NCI-H510A treated with DMSO at 0.1 percent for 48 hours (cell line): ENCODE data around the gene TOP3B.
"Not testable (repeated sequence)": the region's sequence is repeated elsewhere in the genome, so short reads cannot be mapped to it uniquely, and the experiment has no call there.

Experiments
- DNase-seq: peaks from one replicate; lab custom pipeline; 2025; lab: John Stamatoyannopoulos, UW

Gene TOP3B

DNA sequence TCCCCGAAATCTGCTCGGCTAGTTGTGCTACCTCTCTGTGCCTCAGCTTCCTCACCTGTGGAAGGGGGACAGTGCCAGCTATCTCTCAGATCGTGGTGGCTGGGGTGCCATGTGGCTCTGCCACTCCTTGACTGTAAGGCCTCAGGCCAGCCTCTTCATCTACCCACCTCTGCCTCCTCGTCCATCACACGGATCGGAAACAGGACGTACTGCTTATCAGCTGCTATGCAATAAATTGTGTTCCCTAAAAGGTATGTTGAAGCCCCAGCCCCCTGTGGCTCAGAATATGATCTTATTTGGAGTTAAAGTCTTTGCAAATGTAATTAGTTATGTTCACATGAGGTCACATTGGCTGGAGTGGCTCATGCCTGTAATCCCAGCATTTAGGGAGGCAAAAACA, 37.7 kb downstream of the TOP3B start:
- DNase-seq, result no peak

DNA sequence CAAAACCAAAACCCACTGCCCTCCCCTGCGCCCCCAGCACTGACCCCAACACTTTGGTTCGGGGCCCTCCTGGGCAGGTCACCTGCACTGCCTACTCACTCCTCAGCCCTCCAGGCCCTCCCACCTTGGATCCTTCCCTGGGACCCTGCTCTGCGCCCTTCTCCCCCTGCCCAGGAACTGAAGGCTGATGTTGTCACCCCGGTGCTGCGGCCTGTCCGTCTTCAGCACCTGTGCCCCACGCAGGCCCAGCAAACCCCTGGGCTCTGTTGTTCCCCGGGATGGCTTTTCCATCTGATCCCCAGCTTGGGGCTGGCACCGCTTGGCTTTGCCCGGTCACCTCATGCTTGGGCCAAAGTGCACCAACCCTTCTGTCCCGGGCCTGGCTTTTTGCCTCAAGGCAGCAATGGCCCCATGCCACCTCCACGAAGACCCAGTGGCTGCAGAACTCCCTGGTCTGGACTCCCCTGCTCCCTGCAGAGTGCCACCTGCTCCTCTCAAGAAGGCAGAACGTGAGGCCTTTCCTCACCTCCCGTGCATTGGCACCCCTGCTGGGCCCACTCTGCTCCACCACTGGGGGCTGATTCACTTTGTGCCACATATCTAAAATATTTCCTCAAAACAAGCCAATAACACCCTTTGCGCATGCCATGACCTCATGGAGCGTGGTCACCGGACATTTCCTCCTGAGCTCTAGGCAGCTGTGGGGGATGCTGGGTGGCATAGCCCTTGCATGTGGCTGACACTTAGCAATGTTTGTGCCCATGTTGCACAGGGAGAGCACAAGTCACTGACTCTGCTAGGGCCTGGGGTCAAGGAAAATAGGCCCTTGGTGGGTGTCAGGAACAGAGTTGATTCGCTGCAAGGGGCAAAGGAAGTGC, 38.8 kb downstream of the TOP3B start:
- no peak for DNase-seq

DNA sequence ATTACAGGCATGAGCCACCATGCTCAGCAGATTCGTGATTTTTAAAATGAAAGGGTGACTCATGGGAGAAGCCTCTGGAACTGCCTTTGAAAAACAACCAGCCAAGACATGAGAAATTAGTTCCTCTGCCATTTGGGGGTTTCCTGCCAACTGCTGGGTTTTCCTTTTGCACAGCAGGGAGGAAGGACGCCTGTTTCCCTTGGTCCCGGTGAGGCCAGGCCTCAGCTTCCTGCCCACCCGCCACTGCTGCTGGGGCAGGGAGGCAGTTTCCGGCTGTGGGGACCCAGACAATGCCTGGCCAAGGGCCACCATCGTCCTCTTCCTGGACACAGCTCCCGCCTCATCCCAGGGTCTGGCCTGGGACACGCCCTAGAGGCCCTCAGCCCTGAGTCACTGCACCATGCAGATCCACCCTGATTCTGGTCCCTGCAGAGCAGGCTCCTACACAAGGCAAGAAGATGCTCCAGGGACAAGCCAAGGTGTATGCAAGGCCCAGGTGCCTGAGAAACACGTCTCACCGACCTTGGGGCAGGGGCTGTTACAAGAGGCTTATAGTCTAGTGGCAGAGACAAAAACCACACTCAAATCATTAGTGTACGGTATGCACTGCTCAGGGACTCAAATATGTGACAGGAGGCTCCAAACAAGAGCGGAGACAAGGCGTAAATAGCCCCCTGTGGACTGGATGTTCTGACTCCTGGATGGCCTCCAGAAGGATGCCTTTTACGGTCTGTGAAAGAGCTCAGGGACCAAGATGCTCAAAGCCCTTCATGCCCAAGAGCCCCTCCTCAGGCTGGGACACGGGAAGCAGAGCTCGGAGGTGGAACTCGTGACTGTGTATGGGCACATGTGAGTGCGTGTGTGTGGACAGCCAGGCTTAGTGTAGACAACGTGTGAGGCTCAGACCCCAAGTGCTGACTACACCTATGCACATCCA, 39.9 kb downstream of the TOP3B start:
- DNase-seq, result no peak

DNA sequence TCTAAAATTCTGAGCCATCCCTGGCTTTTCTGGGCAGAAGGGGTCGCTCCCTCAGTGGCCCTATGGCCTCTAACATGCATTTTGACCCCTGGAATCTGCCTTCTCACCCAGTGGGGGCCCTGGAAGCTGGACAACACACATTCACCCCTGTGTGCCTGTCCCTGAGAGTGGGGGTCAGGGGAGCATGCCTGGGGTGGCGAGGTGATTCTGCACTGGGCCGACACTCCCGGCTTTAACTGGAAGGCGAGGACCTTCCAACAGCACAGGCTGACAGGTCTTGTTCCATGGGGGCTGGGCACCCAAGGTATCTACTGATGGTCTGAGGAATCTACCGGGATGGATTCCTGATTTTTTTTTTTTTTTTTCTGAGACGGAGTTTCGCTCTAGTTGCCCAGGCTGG, 40.7 kb downstream of the TOP3B start:
- no peak for DNase-seq

DNA sequence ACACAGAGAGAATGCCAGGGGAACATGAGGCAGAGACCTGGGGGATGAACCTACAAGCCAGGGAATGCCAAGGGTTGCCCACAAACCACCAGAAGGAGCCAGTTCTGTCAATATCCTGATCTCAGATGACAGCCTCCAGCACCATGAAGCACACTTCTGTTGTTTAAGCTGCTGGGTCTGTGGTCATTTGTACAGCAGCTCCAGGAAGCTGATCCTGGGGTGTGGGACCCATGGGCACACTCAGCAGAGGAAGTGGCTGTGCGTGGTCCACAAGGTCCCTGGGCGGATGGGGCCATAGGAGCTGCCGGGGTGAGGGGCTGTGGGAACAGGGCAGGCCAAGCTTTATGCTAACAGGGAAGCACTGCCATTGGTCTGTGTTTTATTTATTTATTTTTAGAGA, 42.1 kb downstream of the TOP3B start:
- DNase-seq, result no peak

DNA sequence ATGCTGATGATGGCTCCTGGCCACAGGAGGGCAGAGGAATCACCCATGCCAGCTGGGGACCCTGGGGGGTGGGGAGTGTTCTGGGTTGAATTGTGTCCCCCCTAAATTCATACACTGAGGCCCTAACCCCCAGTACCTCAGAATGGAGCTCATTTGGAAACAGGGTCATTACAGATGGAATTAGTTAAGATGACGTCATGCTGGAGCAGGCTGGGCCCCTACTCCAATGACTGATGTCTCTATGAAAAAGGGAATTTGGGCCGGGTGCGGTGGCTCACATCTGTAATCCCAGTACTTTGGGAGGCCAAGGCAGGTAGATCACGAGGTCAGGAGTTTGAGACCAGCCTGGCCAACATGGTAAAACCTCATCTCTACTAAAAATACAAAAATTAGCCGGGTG, 42.7 kb downstream of the TOP3B start:
- DNase-seq, result not testable (repeated sequence)

DNA sequence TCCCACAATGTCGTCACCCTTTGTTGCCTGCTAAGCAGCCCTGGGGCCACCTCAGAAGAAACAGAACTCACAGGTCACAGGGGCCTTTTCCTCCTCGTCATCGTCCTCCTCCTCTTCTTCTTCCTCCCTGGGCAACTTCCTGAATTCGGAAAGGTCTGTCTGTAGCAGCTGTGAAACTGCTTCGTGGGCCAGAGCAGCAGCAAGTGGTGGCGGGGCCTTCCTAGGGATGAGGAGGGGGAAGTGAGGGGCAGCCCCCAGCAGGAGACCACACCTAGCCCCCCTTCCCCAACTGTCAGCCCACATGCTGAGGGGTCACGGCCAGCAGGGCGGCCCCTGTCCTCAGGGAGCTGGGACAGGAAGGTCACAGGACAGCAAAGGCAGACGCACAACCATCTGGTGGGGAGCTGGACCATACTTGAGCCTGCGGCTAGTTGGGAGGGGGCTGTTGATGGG, 43.1 kb downstream of the TOP3B start:
- no peak for DNase-seq

DNA sequence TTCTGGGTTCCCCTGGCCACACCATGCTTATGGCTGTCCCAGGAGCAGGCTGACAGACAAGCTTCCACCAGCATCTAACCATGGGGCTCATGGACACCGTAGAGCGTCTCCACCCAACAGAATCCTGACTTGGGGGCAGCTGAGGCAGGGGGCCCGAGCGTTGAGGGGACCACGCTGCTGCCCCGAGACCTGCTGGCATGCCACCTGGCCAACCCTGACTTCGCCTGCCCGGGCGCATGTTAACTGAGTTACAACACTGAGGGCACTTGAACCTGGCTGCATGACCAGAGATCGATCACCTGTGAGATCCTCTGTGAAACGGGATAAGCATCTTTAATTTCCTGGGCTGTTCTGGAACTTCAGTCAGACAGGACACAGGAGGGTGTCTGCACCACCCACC, 43.7 kb downstream of the TOP3B start:
- DNase-seq, result no peak

DNA sequence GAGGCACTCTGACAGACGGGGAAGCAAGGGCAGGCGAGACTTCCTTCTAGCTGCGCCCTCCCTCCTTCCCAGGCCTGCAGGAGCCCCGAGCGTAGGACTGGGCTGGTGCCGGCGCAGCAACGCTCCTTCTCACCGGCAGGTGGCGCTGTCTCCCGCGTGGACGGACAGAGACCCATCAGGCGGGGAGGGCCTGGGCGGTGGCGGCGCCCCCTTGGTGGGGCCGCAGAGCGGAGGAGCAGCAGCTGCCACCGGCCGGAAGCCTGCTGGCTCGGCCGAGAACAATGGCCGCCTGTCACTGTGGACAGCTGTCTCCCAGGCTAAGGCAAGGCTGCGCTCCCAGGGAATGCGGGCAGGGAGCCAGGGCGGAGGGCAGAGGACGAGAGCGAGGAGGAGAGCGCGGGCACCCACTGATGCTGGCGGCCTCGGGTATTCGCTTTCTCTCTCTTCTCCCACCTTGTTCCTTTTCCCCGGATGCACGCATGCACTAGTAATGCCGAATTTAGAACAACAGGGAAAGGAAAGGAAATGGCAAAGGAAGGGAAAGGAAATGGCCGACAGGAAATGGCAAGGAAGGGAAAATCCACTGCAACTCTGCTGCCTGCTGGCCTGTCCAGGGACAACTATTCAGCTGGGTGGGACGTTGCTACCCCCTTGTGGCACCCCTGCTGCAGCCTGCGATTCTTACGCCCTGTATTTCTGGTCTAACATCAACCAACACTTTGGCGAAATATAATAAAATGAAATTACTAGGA, 44.3 kb downstream of the TOP3B start:
- peak; percentile 71 for DNase-seq

DNA sequence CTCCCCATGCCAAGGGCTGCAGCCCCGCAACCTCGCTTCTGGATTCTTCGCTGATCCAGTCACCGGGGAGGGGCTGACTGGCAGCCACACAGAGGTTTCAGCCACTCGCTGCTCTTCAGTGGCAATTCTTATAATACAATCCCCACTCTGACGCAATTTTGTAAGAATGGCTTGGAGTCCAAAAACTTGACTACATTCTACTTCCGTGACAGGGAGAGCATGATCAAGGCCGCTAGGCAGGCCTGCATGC, 44.8 kb downstream of the TOP3B start:
- no peak for DNase-seq

DNA sequence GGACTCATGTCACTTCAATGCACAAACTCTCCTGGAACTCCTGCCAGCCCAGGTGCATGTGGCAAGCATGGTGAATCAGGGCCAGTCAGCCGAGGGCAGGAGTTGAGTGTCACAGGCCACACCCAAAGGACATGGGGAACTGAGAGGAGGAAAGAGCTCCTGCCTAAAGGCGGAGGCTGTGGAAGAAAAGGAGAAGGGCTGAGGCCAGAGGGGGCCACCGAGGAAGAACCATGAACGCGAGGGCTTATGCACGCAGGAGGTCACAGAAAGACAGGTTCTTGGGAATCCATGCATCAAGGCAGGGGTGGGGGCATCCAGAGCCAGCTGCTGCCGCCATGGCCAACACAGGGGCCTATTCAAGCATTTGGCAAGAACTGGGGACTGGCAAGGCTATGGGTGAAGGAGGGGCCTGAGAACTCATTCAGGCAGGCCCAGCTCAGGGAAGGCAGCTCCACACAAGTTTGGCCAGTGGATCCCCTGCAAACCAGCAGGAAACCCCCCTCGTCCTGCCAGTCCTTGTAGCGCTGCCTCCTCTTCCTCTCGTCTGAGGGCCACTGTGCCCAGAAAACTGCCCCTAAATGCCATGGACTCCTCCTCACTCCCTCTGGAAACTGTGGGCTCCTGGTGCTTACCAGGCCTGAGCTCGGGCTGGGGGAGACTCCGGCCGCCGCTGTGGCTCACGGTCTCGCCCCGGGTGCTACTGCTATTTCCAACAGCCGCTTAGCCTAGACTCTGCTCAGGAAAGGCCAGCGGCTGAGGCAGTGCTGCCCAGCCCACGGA, 45.4 kb downstream of the TOP3B start:
- no peak for DNase-seq

DNA sequence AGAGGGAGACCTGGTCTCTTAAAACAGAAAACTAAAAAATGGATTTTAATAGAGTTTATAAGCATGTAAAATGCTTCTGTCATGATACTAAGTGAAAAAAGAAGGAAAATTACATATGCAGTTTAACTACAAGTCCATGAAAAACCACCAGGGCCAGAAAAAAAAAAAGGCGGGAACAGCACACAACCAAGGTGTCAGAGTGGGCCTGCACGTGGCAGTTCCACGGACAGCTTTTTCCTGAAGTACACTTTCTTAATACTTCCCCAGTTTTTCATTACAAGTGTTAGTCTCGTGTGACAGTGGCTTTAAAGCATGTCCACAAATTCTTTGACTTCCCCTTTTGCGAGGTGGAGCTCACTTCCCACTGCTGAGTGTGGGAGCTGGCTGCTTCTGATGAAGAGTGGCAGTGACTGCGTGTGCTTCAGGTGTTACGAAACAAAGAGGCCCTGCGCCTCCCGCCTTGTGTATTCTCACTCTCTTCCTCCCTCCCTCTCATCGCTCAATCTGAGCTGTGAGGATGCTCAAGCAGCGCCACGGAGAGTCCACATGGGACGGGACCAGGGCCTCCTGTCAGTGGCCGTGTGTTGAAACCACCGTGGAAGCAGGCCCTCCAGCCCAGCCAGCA, 46.3 kb downstream of the TOP3B start:
- DNase-seq, result no peak

DNA sequence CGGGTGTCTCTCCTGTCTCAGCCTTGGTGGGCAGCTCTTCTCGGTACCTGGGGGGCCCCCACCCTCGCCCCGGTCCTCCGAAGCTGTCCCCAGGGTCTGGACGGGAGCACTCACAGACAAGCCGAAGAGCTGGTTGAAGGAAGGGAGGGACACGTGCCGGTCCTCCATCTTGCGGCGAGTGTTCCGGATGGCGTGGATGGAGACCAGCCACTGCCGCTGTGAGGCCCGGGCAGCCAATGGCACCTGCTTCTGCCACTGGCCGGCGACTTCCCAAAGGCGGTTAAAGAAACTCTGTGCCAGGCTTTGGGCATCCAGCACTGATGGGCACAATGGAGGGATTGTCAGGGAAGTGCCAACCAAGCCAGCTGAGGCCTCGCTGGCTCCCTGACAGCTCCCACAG, 48.7 kb downstream of the TOP3B start:
- DNase-seq, result no peak

DNA sequence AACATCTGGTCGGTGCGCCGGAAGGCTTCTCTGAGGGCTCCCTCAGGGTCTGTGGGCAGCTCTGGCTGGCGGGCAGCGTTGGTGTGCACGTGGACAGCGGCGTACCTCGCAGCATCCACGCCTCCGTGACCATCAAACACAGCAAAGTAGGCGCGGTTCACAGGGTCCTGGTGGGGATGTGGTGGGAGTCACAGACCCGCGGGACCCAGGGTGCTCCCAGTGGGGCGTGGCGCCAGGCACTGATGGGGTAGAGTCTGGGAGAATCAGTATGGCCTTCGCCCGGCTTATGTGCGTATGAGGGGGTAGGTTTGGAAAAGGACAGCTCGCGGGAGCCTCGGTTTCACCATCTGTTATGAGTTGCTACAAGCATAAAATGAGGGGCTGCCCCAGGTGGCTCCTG, 49.2 kb downstream of the TOP3B start:
- no peak for DNase-seq

DNA sequence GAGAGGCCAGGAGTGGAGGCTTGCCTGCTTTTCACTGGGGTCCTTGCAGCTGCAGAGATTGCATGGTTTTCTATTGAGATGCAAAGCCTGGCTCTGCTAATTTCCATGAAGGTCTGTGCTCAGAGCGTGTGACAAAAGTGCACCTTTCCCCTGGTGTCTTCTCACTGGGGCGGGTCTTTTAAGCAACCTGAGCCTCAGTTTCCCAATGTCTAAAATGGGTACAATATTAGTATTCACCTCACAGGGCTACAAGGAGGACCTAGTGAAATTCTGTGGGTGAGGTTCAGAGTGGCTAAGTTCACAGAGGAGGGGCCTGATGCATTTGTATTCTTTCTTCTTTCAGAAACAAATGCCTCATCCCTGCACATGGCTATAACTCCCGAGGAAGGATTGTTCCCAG, 50.2 kb downstream of the TOP3B start:
- no peak for DNase-seq

DNA sequence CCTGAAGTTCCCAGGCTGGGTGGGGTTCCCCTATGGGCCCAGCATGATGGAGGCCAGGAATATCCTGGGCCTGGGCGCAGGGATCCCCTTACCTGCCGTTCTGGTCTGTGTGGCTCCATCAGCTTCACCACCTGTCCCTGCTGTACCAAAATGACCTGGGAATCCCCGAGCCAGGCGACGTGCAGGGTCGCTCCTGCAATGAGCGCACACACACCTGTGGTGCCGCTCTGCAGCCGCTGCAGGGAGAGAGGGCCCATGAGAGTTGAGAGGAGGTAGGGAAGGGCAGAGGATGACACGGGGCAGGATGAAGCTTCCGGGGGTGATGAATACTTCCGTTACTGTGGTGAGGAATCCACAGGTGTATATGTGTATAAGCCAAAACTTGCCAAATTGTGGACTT, 51.5 kb downstream of the TOP3B start:
- no peak for DNase-seq

DNA sequence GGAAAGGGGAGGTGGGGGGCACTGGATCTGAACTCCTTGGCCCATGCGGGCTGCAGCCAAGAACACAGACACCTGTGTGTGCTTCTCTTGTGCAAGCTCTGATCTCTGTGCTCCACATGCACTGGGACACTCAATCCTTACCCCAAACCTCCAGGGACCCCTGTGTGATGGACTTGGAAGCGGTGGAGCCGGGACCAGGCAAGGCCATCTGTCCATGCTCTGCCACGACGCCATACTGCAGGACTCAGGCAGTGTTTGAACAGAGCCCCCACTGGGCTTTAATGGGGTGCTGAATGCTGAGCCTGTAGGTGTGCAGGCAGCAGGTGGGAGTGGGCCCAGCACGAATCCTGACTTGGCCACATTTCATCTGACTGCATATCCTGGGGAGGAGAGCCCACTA, 53.3 kb downstream of the TOP3B start:
- no peak for DNase-seq

DNA sequence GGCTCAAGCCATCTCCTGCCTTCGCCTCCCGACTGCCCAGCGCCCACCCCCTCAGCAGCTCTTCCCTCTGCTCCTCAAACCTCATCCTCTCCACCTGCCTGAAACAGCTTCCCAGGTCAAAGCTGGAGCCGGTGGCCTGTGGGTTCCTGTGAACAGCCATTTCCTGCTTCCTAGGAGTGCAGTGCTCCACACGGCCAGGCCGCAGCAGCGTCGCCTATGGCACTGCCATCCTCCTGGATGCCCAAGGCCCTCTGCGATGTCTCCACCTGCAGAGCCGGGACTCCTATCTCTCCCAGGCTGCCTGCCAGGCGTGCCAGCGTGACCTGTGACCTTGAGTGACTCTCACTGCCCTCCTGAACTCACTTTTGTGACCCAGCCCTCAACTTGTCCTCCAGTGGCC, 54.5 kb downstream of the TOP3B start:
- no peak for DNase-seq

DNA sequence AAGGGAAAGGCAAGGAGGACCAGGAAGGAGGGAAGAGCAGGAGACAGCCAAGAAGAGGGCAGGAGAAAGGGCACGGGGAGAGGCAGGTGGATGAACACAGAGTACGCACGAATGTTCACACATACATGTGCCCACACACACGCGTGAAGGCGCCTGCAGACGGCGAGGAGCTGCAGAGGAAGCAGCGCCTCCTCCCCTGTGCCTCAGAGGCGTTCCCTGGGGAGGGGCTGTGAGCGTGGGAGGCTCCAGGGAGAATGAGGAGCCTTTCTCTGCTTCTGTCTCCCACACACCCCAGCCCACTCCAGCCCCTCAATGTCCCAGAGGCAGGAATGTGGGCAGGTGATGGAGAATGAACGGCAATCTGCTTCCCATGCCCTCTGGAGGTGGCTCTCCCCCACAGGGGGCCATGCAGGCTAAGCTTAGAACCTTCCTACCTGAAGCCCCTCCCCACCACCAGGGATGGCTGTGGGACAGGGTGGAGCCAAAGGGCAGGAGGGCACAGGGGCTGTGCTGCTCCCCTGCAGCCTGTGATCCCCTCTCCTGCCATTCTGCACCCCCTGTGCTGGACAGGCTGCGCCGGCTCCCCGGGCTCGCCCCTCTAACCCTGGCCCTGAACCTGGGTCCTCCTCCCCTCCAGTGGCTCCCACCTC, 55.3 kb downstream of the TOP3B start:
- DNase-seq, result no peak

DNA sequence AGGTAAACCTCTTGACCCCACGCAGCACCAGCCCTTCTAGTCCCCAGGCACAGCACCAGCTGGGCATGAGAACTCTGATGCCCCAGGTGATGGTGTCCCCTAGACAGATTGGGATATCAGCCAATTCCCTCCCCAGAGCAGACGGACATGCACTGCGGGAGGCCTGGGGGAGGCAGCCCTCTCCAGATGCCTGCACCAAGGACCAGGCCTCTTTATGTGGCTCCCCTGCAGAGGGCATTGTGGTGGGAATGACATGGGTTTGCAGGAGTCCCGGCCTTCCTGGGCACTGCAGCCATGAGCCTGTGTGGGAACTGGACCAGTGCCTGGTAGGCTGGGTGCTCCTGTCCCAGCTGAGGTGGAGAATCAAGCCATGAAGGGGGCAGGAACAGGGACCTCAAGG, 55.9 kb downstream of the TOP3B start:
- DNase-seq, result no peak

DNA sequence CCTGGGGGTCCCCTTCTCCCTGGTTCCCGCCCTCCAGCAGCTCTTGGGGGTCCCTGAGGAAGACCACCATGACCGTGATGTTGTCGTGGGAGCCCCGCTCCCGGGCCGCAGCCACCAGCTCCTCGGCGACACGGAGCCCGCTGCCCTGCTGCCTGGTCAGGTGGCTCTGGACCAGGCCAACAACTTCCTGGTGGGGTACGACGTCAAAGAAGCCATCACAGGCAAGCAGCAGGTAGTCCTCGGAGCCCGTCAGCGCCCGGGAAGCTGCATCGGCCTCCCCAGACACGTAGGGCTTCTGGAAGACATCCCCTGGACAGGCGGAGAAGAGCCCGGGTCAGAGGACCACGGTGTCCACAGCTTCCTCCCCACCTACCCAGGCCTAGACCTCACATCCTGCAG, 59.4 kb downstream of the TOP3B start:
- DNase-seq, result no peak
